SK-N-SH (cell line): ENCODE data around the gene RASGRF1. TPM values are rescaled to one million over a fixed set of nuclear protein-coding genes. Genes with fewer than 3 reads are reported as not detected.

Source experiments
- CTCF ChIA-PET: fragments of 300-600, 350-600 bp; formaldehyde crosslinking; extraction: SDS; loops from one replicate; lab custom pipeline; 2021; lab: Yijun Ruan, JAX
- POLR2A ChIA-PET: fragments of 350-600 bp; sonication (Branson Sonifier 250); formaldehyde crosslinking; extraction: SDS; loops from one replicate; lab custom pipeline; 2020; ENCODE audit warnings: antibody characterized with exemption, inconsistent platforms; lab: Yijun Ruan, JAX
- DNase-seq: peaks from one replicate; pipeline ENCODE4 v3.0.0; 2012
- H2AFZ ChIP-seq: fragments of 200-600 bp; sonication (generic); 2 replicates; pipeline ENCODE4 v1.8.1; 2016; ENCODE audit warnings: antibody characterized with exemption, mild to moderate bottlenecking, low read depth
- H3F3A ChIP-seq: fragments of 200-600 bp; sonication (generic); replicated peaks from 2 replicates; pipeline ENCODE3; 2016; ENCODE audit warnings: antibody characterized with exemption, mild to moderate bottlenecking; ENCODE audit not compliant: insufficient read depth
- H3K27ac ChIP-seq, 2 experiments: fragments of 200-500 bp in 1 of 2; fragments of 200-600 bp in 1 of 2; sonication (Bioruptor generic) in 1 of 2; sonication (generic), shearing (Covaris generic) in 1 of 2; 2 replicates each; pipeline versions ENCODE4 v1.5.1 to v1.6.1; 2014 to 2016; ENCODE audit warnings: low read depth in 2 of 2, inconsistent platforms in 1 of 2, low read length in 1 of 2, mild to moderate bottlenecking in 1 of 2, mixed read lengths in 1 of 2
- H3K27me3 ChIP-seq: fragments of 200-600 bp; sonication (generic), shearing (Covaris generic); 2 replicates; pipeline ENCODE4 v1.6.1; 2016; ENCODE audit warnings: mixed run types; ENCODE audit not compliant: insufficient read depth
- H3K36me3 ChIP-seq, 2 experiments: fragments of 200-500 bp in 1 of 2; fragments of 200-600 bp in 1 of 2; sonication (Bioruptor generic) in 1 of 2; sonication (generic) in 1 of 2; replicated peaks in 1 of 2; 2 replicates each; pipeline versions ENCODE3 to v1.5.1; 2014 to 2016; ENCODE audit warnings: low read length in 1 of 2, mild to moderate bottlenecking in 1 of 2; ENCODE audit not compliant: insufficient read depth in 2 of 2, control insufficient read depth in 1 of 2
- H3K4me1 ChIP-seq, 2 experiments: fragments of 200-500 bp in 1 of 2; fragments of 200-600 bp in 1 of 2; sonication (Bioruptor generic) in 1 of 2; sonication (generic), shearing (Covaris generic) in 1 of 2; 2 replicates each; pipeline versions ENCODE4 v1.5.1 to v1.6.1; 2014 to 2016; ENCODE audit warnings: low read depth in 1 of 2, low read length in 1 of 2, mixed run types in 1 of 2; ENCODE audit not compliant: insufficient read depth in 2 of 2, control insufficient read depth in 1 of 2
- H3K4me2 ChIP-seq: fragments of 200-600 bp; sonication (generic), shearing (Covaris generic); 2 replicates; pipeline ENCODE4 v1.6.1; 2017; ENCODE audit warnings: mixed run types
- H3K4me3 ChIP-seq, 2 experiments: fragments of 200-500 bp in 1 of 2; fragments of 200-600 bp in 1 of 2; sonication (Bioruptor generic) in 1 of 2; sonication (generic), shearing (Covaris generic) in 1 of 2; 2 replicates each; pipeline versions ENCODE4 v1.5.1 to v1.8.1; 2014 to 2016; ENCODE audit warnings: low read depth in 2 of 2, inconsistent platforms in 1 of 2, low read length in 1 of 2, mild to moderate bottlenecking in 1 of 2, mixed read lengths in 1 of 2, moderate library complexity in 1 of 2
- H3K79me2 ChIP-seq: fragments of 200-600 bp; sonication (generic); 2 replicates; pipeline ENCODE4 v1.8.1; 2017; ENCODE audit warnings: mild to moderate bottlenecking; ENCODE audit not compliant: insufficient read depth
- H3K9ac ChIP-seq: fragments of 200-600 bp; sonication (generic); 2 replicates; pipeline ENCODE4 v1.6.1; 2017; ENCODE audit warnings: mixed run types
- H3K9me2 ChIP-seq: fragments of 200-600 bp; sonication (generic); 2 replicates; pipeline ENCODE4 v1.6.1; 2017; ENCODE audit warnings: mixed run types
- H3K9me3 ChIP-seq: fragments of 200-600 bp; sonication (generic); 2 replicates; pipeline ENCODE4 v1.6.1; 2017; ENCODE audit warnings: mixed run types, mild to moderate bottlenecking, moderate library complexity
- H4K20me1 ChIP-seq: fragments of 200-600 bp; sonication (generic); 2 replicates; pipeline ENCODE4 v1.6.1; 2017; ENCODE audit warnings: mild to moderate bottlenecking, mixed run types; ENCODE audit not compliant: insufficient read depth
- CTCF ChIP-seq: fragments of 200-600 bp; sonication (generic); IDR thresholded peaks from 2 replicates; pipeline ENCODE4 v1.6.1; 2017; ENCODE audit warnings: antibody characterized with exemption, mild to moderate bottlenecking, moderate library complexity
- EZH2phosphoT487 ChIP-seq: fragments of 200-600 bp; sonication (generic); IDR thresholded peaks from 2 replicates; pipeline ENCODE4 v1.6.1; 2017; ENCODE audit warnings: low read depth, mixed run types, mild to moderate bottlenecking, antibody characterized with exemption, moderate library complexity, borderline replicate concordance
- FOXJ3 ChIP-seq: sonication (generic); formaldehyde crosslinking; IDR thresholded peaks from 2 replicates; pipeline ENCODE4 v1.5.1; 2020; ENCODE audit warnings: mild to moderate bottlenecking, missing genetic modification reagents
- FOXM1 ChIP-seq: IDR thresholded peaks from 2 replicates; pipeline ENCODE4 v1.4.0; 2012; ENCODE audit warnings: low read depth, mild to moderate bottlenecking
- GABPA ChIP-seq: IDR thresholded peaks from 2 replicates; pipeline ENCODE4 v1.4.0; 2012; ENCODE audit warnings: low read depth, mild to moderate bottlenecking
- JUND ChIP-seq: IDR thresholded peaks from 2 replicates; pipeline ENCODE4 v1.4.0; 2012
- MAX ChIP-seq: IDR thresholded peaks from 2 replicates; pipeline ENCODE4 v1.4.0; 2012; ENCODE audit warnings: low read depth
- POLR2AphosphoS5 ChIP-seq: IDR thresholded peaks from 2 replicates; pipeline ENCODE4 v1.6.1; 2012; ENCODE audit warnings: low read depth, low read length
- RAD21 ChIP-seq: IDR thresholded peaks from 2 replicates; pipeline ENCODE4 v1.6.1; 2012; ENCODE audit warnings: mild to moderate bottlenecking, low read length
- RCOR1 ChIP-seq: fragments of 150-350 bp; IDR thresholded peaks from 2 replicates; pipeline ENCODE4 v1.6.1; 2017; ENCODE audit warnings: antibody characterized with exemption, low read length
- REST ChIP-seq: IDR thresholded peaks from 2 replicates; pipeline ENCODE4 v1.6.1; 2012; ENCODE audit warnings: mild to moderate bottlenecking, low read depth, low read length, moderate library complexity
- SMC3 ChIP-seq: IDR thresholded peaks from 2 replicates; pipeline ENCODE4 v1.6.1; 2012; ENCODE audit warnings: low read depth, low read length, improper control_type of control experiment
- TAF1 ChIP-seq: IDR thresholded peaks from 2 replicates; pipeline ENCODE4 v1.6.1; 2012; ENCODE audit warnings: low read depth, mild to moderate bottlenecking, low read length, moderate library complexity, borderline replicate concordance
- TEAD4 ChIP-seq: IDR thresholded peaks from 2 replicates; pipeline ENCODE4 v1.4.0; 2012; ENCODE audit warnings: mild to moderate bottlenecking, borderline replicate concordance; ENCODE audit not compliant: insufficient read depth
- USF2 ChIP-seq: fragments of 150-350 bp; IDR thresholded peaks from 2 replicates; pipeline ENCODE4 v1.6.1; 2017; ENCODE audit warnings: antibody characterized with exemption, low read length, low read depth, borderline replicate concordance
- ZBTB33 ChIP-seq: IDR thresholded peaks from 2 replicates; pipeline ENCODE4 v1.4.0; 2012; ENCODE audit warnings: low read depth, borderline replicate concordance
- WGBS: methylation state at CpG from one replicate; pipeline ENCODE4 v1.1.6; 2017; ENCODE audit warnings: low lambda C conversion rate; 5-methylcytosine and 5-hydroxymethylcytosine counted together
- polyA plus RNA-seq, 3 experiments: library from polyadenylated mRNA; depleted of rRNA; stranded (reverse); fragments of >200 nt; gene quantifications; 2 replicates each; pipeline ENCODE4 v1.2.3, GENCODE V29; 2012

RASGRF1 gene
- polyA plus RNA-seq, 1 of the 3 experiments (the other 2 are of a cell fraction): 0.10 TPM

- TF ChIP-seq ZBTB33 (no peak), JUND (no peak), EZH2phosphoT487 (no peak), CTCF (no peak), RAD21 (no peak), GABPA (no peak), TEAD4 (no peak), FOXJ3 (CRISPR knock-in tag) (no peak)
Measured at GRCh38 chr15:79075256-79075655, 15.3 kb downstream of the RASGRF1 start (continued).

- H3K4me1 ChIP-seq: no peaks in the 10 kb centered on the region
- no peaks in the 10 kb centered on the region for H3K27me3 ChIP-seq
- no peaks in the 10 kb centered on the region for H3F3A ChIP-seq
- CTCF ChIA-PET: no interaction called here
- no peak for DNase-seq
- H3K36me3 ChIP-seq: no peaks in the 10 kb centered on the region
- H2AFZ ChIP-seq: no peak overlapping the region
- no peaks in the 10 kb centered on the region for H3K9me2 ChIP-seq
- H3K4me2 ChIP-seq: no peak overlapping the region
- no peaks in the 10 kb centered on the region for H3K79me2 ChIP-seq
- no peaks in the 10 kb centered on the region for H4K20me1 ChIP-seq
- WGBS: 24% methylated on average over 8 of the region's 9 CpGs
- no peak overlapping the region for H3K4me3 ChIP-seq
- H3K27ac ChIP-seq: no peak overlapping the region
- POLR2A ChIA-PET: no interaction called here
- H3K9ac ChIP-seq: no peak overlapping the region
- no peaks in the 10 kb centered on the region for H3K9me3 ChIP-seq
- TF ChIP-seq POLR2AphosphoS5 (no peak), TEAD4 (no peak), FOXM1 (no peak), ZBTB33 (no peak), TAF1 (no peak), MAX (no peak), CTCF (no peak), FOXJ3 (CRISPR knock-in tag) (no peak), RCOR1 (no peak), USF2 (no peak), SMC3 (no peak), REST (no peak)
Measured at GRCh38 chr15:79073336-79073735, 17.2 kb downstream of the RASGRF1 start.
